Fibroblast of gingiva (primary cell): ENCODE measurements around the gene TET1.
"Not testable (repeated sequence)": the region's sequence is repeated elsewhere in the genome, so short reads cannot be mapped to it uniquely, and the experiment has no call there.

ENCODE experiments used
- DNase-seq: peaks from one replicate; pipeline ENCODE4 v3.0.0-alpha.2; 2011; ENCODE audit warnings: low read depth

TET1 gene

GRCh38 chr10:68564712-68565111, 4.6 kb downstream of the TET1 start:
- DNase-seq: no peak

- DNase-seq: no peak
These were observed 5.5 kb downstream of the TET1 start for GRCh38 chr10:68565658-68566057.

GRCh38 chr10:68566351-68566750, 6.2 kb downstream of the TET1 start:
- DNase-seq: no peak

GRCh38 chr10:68566955-68567354, 6.8 kb downstream of the TET1 start:
- no peak for DNase-seq

GRCh38 chr10:68572151-68572550, 12.0 kb downstream of the TET1 start:
- DNase-seq: no peak

- DNase-seq: no peak
These were observed 13.9 kb downstream of the TET1 start for GRCh38 chr10:68574051-68574450.

- no peak for DNase-seq
These were observed 16.0 kb downstream of the TET1 start for GRCh38 chr10:68576118-68576517.

- peak; percentile 28 for DNase-seq
These were observed 18.8 kb downstream of the TET1 start for GRCh38 chr10:68578974-68579373.

- DNase-seq: not testable (repeated sequence)
These were observed 24.1 kb downstream of the TET1 start for GRCh38 chr10:68584187-68584586.

- DNase-seq: no peak
These were observed 26.6 kb downstream of the TET1 start for GRCh38 chr10:68586606-68587305.

GRCh38 chr10:68594405-68594804, 34.3 kb downstream of the TET1 start:
- DNase-seq: no peak

- DNase-seq: no peak
These were observed 35.4 kb downstream of the TET1 start for GRCh38 chr10:68595513-68595912.

GRCh38 chr10:68597407-68597806, 37.3 kb downstream of the TET1 start:
- no peak for DNase-seq

- peak; percentile 17 for DNase-seq
These were observed 39.0 kb downstream of the TET1 start for GRCh38 chr10:68598978-68599770.

- no peak for DNase-seq
These were observed 39.6 kb downstream of the TET1 start for GRCh38 chr10:68599771-68600040.

GRCh38 chr10:68600041-68600778, 40.1 kb downstream of the TET1 start:
- DNase-seq: peak; percentile 66

GRCh38 chr10:68601501-68602265, 41.5 kb downstream of the TET1 start:
- no peak for DNase-seq

GRCh38 chr10:68602434-68602833, 42.3 kb downstream of the TET1 start:
- no peak for DNase-seq

GRCh38 chr10:68603766-68604165, 43.6 kb downstream of the TET1 start:
- DNase-seq: no peak

- DNase-seq: no peak
These were observed 44.3 kb downstream of the TET1 start for GRCh38 chr10:68604441-68604840.

- DNase-seq: peak; percentile 70
These were observed 46.8 kb downstream of the TET1 start for GRCh38 chr10:68606918-68607317.

- DNase-seq: not testable (repeated sequence)
These were observed 49.9 kb downstream of the TET1 start for GRCh38 chr10:68610023-68610422.
